SHP77 treated with DMSO at 0.1 percent for 48 hours (cell line): ENCODE data around the gene PRM3.
A peak's percentile ranks its signal among the peaks of the same experiment; 100 is the strongest.
"Not testable (repeated sequence)": the region's sequence is repeated elsewhere in the genome, so short reads cannot be mapped to it uniquely, and the experiment has no call there.

Experiments used
- DNase-seq: peaks from one replicate; lab custom pipeline; 2025; lab: John Stamatoyannopoulos, UW

PRM3 gene

GRCh38 chr16:11303405-11304138 lies 30.1 kb upstream of the PRM3 start:
- peak; percentile 76 for DNase-seq

GRCh38 chr16:11302977-11303376 lies 29.5 kb upstream of the PRM3 start:
- peak; percentile 41 for DNase-seq

- no peak for DNase-seq
These were observed 28.4 kb upstream of the PRM3 start for GRCh38 chr16:11301645-11302501.

GRCh38 chr16:11300560-11300892 lies 27.1 kb upstream of the PRM3 start:
- DNase-seq, result no peak

GRCh38 chr16:11299865-11300559 lies 26.6 kb upstream of the PRM3 start:
- DNase-seq, result no peak

DNA sequence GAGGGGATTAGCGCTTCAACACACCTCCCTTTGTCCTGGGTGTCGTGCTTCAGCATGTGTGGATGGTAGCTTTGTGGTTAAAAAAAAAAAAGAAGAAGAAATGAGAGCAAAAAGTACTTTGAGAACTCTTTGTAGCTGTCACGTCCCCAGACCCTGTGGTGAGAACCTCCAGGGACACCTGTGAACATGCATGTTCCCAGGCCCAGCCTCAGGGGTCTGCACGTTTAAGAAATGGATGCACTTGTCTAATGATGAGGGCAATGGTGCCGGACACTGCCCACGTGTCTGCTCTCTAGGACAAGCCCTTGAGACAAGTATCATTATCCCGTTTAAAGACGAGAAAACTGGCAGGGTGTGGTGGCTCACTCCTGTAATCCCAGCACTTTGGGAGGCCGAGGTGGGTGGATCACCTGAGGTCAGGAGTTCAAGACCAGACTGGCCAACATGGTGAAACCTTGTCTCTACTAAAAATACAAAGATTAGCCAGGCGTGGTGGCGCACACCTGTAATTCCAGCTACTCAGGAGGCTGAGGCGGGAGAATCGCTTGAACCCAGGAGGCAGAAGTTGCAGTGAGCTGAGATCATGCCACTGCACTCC lies 25.6 kb upstream of the PRM3 start:
- DNase-seq, result not testable (repeated sequence)

DNA sequence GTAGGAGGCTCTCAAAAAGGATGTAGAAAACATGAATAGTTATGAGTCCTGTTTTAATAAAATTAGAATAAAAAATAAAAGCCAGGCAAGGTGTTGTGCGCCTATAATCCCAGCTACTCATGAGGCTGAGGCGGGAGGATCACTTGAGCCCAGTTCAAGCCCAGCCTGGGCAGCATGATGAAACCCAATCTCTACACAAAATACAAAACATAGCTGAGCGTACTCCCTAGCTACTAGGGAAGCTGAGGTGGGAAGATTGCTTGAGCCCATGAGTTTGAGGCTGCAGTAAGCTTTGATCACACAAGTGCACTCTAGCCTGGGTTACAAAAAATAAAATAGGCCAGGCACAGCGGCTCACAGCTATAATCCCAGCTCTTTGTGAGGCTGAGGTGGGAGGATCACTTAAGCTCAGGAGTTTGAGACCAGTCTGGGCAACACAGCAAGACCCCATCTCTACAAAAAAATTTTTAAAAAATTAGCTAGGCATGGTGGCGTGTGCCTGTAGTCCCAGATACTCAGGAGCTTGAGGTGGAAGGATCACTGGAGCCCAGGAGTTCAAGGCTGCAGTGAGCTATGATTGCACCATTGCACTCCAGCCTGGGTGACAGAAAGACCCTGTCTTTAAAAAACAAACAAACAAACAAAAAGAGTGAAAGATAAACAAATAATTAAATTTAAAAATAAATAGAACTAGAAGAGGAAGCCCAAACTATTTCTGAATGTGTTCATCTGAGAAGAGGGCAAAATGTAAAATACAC lies 24.9 kb upstream of the PRM3 start:
- no peak for DNase-seq

GRCh38 chr16:11297492-11298142 lies 24.2 kb upstream of the PRM3 start:
- DNase-seq, result peak; percentile 33

GRCh38 chr16:11296706-11297491 lies 23.5 kb upstream of the PRM3 start:
- DNase-seq, result no peak

- DNase-seq, result no peak
These were observed 22.9 kb upstream of the PRM3 start for GRCh38 chr16:11296351-11296705.

DNA sequence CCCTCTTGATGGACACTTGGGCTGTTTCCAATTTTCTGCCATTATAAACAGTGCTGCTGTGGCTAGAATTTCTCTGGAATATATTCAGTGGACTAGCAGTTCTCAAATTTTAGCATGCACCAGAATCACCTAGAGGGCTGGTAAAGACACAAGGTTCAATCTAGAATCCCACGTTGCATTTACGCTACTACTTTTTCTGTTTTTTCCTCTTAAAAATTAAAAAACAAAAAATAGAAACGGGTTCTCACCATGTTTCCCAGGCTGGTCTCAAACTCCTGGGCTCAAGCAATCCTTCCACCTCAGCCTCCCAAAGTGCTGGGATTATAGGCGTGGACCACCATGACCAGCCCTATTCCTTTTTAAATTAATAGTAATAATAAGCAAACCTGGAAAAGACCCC lies 22.2 kb upstream of the PRM3 start:
- no peak for DNase-seq

- DNase-seq, result no peak
These were observed 18.8 kb upstream of the PRM3 start for GRCh38 chr16:11292076-11292748.

DNA sequence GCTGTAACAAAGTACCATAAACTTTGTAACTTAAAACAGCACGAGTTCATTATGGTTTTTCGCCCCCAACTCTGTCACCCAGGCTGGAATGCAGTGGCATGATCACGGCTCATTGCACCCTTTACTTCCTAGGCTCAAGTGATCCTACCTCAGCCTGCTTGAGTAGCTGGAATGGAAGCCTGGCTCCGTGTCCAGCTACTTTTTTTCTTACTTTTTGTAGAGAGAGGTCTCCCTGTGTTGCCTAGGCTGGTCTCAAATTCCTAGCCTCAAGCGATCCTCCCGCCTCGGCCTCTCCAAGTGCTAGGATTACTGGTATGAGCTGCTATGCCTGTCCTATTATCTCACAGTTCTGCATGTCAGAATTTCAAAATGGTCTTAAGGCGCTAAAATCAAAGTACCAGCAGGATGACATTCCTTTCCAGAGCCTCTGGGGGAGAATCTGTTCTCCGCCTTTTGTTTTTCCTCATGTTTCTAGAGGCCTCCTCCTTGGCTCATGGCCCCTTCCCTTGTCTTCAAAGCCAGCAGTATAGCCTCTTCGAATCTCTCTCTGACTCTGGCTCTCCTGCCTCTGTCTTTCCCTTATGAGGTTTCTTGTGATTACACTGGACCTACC lies 17.8 kb upstream of the PRM3 start:
- no peak for DNase-seq

- DNase-seq, result no peak
These were observed 16.9 kb upstream of the PRM3 start for GRCh38 chr16:11290102-11290893.

DNA sequence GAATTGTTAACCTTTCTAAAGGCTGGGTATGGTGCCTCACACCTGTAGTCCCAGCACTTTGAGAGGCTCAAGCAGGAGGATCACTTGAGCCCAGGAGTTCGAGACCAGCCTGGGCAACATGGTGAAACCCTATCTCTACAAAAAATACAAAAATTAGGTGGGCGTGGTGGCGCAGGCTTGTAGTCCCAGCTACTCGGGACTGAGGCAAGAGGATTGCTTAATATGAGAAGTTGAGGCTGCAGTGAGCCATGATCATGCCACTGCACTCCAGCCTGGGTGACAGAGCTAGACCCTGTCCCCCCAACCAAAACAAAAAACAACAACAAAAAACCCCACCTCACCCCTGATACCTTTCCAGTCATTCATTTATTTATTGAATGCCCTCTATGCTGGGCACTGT lies 16.3 kb upstream of the PRM3 start:
- not testable (repeated sequence) for DNase-seq

DNA sequence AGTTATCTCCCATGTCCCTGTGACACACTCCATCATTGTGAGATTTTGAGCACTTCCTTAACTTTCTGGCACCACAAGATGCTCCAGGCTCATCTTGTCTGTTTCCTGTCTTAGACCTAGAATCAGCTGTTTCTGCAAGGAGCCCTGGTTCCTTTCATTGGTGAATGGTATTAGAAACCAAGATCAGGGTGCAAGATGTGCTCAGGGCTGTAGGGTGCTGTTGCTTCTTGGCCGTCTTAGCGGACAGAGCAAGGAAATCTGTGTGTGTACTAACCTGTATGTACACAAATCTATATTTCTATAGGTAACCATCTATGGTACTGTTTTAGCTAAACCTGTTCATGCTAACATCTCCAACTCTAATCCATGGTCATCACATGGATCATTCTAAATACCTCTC lies 15.8 kb upstream of the PRM3 start:
- no peak for DNase-seq

DNA sequence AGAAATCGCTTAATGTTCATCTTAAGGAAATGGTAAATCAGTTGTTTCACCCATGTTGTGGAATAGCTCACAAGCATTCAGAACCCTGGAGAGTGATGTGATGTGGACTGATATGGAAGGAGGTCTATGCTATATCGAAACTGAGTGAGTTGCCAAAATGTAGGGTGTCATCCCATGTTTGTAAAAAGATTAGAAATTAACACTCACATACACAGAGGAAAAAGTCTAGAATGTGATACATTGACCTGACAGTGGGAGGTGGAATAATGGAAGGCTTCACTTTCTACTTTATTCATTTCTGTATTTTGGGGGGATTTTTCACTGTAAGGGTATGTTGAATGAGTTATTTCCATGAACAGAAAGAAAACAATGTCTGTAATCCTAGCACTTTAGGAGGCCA lies 12.4 kb upstream of the PRM3 start:
- DNase-seq, result no peak

GRCh38 chr16:11283820-11284248 lies 10.4 kb upstream of the PRM3 start:
- DNase-seq, result no peak
